ENCODE results near the gene THAP12.

DNA sequence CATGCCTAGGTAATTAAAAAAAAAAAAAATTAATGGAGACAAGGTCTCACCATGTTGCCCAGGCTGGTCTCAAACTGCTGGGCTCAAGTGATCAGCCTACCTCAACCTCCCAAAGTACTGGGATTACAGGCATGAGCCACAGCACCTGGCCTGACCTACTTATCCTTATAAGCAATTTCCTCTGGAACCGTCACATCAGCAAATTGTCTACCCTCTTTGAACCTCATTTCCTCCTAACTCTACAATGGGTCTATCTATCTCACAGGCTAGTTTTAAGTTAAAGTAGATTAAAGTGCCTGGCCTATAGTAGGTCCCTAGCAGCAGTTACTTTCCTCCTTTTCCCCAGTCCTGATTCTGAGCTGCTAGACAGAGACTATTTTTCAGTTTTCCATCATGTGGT is 43.5 kb downstream of the THAP12 start:
- TF ChIP-seq, protein P1, sequence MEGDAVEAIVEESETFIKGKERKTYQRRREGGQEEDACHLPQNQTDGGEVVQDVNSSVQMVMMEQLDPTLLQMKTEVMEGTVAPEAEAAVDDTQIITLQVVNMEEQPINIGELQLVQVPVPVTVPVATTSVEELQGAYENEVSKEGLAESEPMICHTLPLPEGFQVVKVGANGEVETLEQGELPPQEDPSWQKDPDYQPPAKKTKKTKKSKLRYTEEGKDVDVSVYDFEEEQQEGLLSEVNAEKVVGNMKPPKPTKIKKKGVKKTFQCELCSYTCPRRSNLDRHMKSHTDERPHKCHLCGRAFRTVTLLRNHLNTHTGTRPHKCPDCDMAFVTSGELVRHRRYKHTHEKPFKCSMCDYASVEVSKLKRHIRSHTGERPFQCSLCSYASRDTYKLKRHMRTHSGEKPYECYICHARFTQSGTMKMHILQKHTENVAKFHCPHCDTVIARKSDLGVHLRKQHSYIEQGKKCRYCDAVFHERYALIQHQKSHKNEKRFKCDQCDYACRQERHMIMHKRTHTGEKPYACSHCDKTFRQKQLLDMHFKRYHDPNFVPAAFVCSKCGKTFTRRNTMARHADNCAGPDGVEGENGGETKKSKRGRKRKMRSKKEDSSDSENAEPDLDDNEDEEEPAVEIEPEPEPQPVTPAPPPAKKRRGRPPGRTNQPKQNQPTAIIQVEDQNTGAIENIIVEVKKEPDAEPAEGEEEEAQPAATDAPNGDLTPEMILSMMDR (IDR thresholded peaks at IDR 0.05; ENCODE audit: insufficient read depth, low read depth, low read length): no peak
- TF ChIP-seq EZH2 (IDR thresholded peaks at IDR 0.05; ENCODE audit: insufficient read depth, low read length): no peak

All from astrocyte (in vitro differentiated cells and primary cell).